Transverse colon (tissue), 4 donors: ENCODE results near the gene AOPEP.

Experiments
- CTCF ChIP-seq, 5 experiments: fragments of 200-600 bp in 3 of 5; fragments of 450-650 bp in 2 of 5; sonication (generic) in 3 of 5; IDR thresholded peaks; 1 replicate in 2 of 5; 2 replicates in 3 of 5; pipeline ENCODE4 v1.5.1; 2016 to 2017; ENCODE audit warnings: antibody characterized with exemption in 5 of 5, inconsistent platforms in 3 of 5, mild to moderate bottlenecking in 2 of 5, moderate library complexity in 1 of 5
- EP300 ChIP-seq: sonication (generic); formaldehyde crosslinking; IDR thresholded peaks from one replicate; pipeline ENCODE4 v1.6.1; 2017; ENCODE audit warnings: antibody characterized with exemption, low read depth
- POLR2A ChIP-seq: fragments of 450-650 bp; IDR thresholded peaks from one replicate; pipeline ENCODE4 v1.6.1; 2016; ENCODE audit warnings: antibody characterized with exemption, mild to moderate bottlenecking, moderate library complexity
- POLR2AphosphoS5 ChIP-seq, 3 donors: sonication (generic); formaldehyde crosslinking; IDR thresholded peaks; one replicate each; pipeline ENCODE4 v1.6.1; 2016; ENCODE audit warnings: antibody characterized with exemption in 3 of 3

GRCh38 chr9:94807556-94807955 lies 81.1 kb downstream of the AOPEP start:
- TF ChIP-seq EP300, result no peak
- TF ChIP-seq POLR2A, result no peak
- no peak for TF ChIP-seq CTCF (IDR thresholded peaks at IDR 0.05)
- TF ChIP-seq POLR2AphosphoS5 (IDR thresholded peaks at IDR 0.05), result no peak
